GM19238 (cell line): ENCODE data around the gene DAZ3.
"Not testable (repeated sequence)": the region's sequence is repeated elsewhere in the genome, so short reads cannot be mapped to it uniquely, and the experiment has no call there.

Experiments used
- DNase-seq: peaks from one replicate; pipeline ENCODE4 v3.0.0; 2011; ENCODE audit warnings: low spot score; ENCODE audit not compliant: insufficient read length

Gene DAZ3, protein sequence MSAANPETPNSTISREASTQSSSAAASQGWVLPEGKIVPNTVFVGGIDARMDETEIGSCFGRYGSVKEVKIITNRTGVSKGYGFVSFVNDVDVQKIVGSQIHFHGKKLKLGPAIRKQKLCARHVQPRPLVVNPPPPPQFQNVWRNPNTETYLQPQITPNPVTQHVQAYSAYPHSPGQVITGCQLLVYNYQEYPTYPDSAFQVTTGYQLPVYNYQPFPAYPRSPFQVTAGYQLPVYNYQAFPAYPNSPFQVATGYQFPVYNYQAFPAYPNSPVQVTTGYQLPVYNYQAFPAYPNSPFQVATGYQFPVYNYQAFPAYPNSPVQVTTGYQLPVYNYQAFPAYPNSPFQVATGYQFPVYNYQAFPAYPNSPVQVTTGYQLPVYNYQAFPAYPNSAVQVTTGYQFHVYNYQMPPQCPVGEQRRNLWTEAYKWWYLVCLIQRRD

DNA sequence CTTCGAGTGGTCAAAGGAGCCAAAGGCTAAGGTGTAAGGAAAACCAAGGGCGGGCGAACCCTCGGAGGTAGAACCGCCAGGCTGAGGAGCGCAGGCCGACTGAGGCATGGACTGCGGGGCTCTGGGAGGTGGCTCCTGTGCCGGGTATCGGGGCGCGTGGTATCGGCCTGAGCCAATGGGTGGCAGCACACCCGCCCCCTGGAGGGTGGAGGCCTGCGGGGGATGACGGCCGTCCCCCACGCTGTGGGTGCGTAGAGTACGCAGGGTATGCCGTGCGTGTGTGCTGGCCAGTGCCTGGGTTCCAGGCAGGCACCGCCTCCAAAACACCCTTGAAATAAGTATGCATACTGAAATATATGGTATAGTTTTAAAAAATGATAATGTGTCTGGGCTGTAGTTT lies at the start of gene DAZ3:
DAZ3 (minus strand) TSS at position 101 of the 400 bp plus-strand sequence. CDS start 208 bp downstream, outside the sequence.
- DNase-seq: not testable (repeated sequence)

DNA sequence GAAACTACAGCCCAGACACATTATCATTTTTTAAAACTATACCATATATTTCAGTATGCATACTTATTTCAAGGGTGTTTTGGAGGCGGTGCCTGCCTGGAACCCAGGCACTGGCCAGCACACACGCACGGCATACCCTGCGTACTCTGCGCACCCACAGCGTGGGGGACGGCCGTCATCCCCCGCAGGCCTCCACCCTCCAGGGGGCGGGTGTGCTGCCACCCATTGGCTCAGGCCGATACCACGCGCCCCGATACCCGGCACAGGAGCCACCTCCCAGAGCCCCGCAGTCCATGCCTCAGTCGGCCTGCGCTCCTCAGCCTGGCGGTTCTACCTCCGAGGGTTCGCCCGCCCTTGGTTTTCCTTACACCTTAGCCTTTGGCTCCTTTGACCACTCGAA lies 20.4 kb upstream of the DAZ3 start, which contains the start of gene DAZ4:
DAZ4 (plus strand) TSS at position 301 of the 400 bp plus-strand sequence. CDS start 208 bp downstream, outside the sequence.
- not testable (repeated sequence) for DNase-seq

DNA sequence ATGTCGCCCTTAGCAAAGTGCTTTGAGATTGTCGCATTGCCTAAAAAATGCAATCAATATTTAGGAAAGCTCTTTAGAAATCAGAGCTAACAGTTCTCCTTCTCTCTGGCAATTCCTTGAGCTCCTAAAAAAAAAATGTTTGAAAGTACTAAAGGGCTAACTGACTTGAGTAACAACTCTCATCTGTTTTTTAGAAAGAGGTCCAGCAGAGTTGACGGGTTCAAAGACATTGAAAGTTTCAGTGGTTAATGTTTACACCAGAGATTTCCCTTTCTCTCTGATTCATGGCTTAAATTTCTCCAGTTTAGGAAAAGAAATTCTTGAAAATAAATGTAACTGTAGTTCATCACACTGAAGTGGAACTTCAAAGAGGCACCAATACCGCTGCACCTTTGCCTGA lies 11.9 kb upstream of the DAZ3 start:
- DNase-seq: not testable (repeated sequence)

DNA sequence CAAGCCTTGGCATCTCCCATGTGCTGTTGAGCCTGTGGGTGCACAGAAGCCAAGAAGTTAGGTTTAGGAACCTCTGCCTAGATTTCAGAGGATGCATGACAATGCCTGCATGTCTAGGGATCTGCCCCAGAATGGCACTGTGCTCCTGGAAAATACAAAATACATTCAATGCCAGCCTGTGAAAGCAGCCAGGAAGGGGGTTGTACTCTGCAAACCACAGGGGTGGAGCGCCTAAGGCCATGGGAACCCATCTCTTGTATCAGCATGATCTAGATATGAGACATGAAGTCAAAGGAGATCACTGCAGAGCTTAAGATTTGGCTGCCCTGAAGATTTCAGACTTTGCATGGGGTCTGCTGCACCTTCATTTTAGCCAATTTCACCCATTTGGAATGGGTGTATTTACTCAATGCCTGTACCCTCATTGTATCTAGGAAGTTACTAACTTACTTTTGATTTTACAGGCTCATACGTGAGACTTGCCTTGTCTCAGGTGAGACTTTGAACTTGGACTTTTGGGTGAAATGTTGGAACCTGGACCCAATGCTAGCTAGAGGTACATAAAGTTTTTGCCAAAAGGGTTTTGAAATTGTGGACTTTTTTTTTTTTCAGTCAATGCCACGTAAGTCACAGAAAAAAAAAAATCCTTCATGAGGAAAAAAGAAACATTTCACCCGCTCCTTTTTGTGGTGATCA lies 11.1 kb upstream of the DAZ3 start:
- DNase-seq: not testable (repeated sequence)

GRCh38 chrY:24821836-24822235 lies 8.6 kb upstream of the DAZ3 start:
- DNase-seq: not testable (repeated sequence)
